HFFc6 (cell line): ENCODE measurements around the gene TRAF7. TPM values are rescaled to one million over a fixed set of nuclear protein-coding genes. Genes with fewer than 3 reads are reported as not detected.
"Not testable (repeated sequence)": the region's sequence is repeated elsewhere in the genome, so short reads cannot be mapped to it uniquely, and the experiment has no call there.

Experiments used
- DNase-seq: peaks from one replicate; pipeline ENCODE4 v3.0.0-alpha.2; 2018
- H3K27ac Mint-ChIP-seq: 2 replicates; pipeline ENCODE4 v1.8.0; 2020; ENCODE audit warnings: mild to moderate bottlenecking, mixed read lengths
- H3K27me3 Mint-ChIP-seq: 2 replicates; pipeline ENCODE4 v1.8.0; 2021; ENCODE audit warnings: mild to moderate bottlenecking, moderate library complexity, mixed read lengths; ENCODE audit not compliant: insufficient read depth
- H3K36me3 Mint-ChIP-seq: 2 replicates; pipeline ENCODE4 v1.8.0; 2021; ENCODE audit warnings: low read depth, mixed read lengths
- H3K4me1 Mint-ChIP-seq: 2 replicates; pipeline ENCODE4 v1.8.0; 2020; ENCODE audit warnings: low read depth, mixed read lengths
- H3K4me3 Mint-ChIP-seq: 2 replicates; pipeline ENCODE4 v1.8.0; 2020; ENCODE audit warnings: mild to moderate bottlenecking, moderate library complexity, mixed read lengths
- H3K9me3 Mint-ChIP-seq: 2 replicates; pipeline ENCODE4 v1.8.0; 2020; ENCODE audit warnings: mild to moderate bottlenecking, mixed read lengths
- CTCF ChIP-seq: fragments of 200-600 bp; sonication (generic); IDR thresholded peaks from 2 replicates; pipeline ENCODE4 v1.5.0; 2021; ENCODE audit warnings: antibody characterized with exemption, mild to moderate bottlenecking
- total RNA-seq, 6 experiments: library from RNA; stranded (reverse); fragmentation: NEBNext Ultra II Directional; extraction: Animal tissue kit (Norgen Biotek cat#: 25700); gene quantifications; 2 replicates in 1 of 6; 3 replicates in 5 of 6; pipeline ENCODE4 v1.2.3, GENCODE V29; 2021

TRAF7 gene
- total RNA-seq, 6 experiments from 2014 or later, result 81.4 to 88.3 (median 85.3) TPM

GRCh38 chr16:2114225-2114624 is 41.4 kb upstream of the TRAF7 start:
- not testable (repeated sequence) for DNase-seq, H3K9me3 Mint-ChIP-seq, H3K27me3 Mint-ChIP-seq, H3K4me3 Mint-ChIP-seq, H3K27ac Mint-ChIP-seq, H3K4me1 Mint-ChIP-seq, H3K36me3 Mint-ChIP-seq

GRCh38 chr16:2114885-2115590 is 40.5 kb upstream of the TRAF7 start:
- not testable (repeated sequence) for H3K27ac Mint-ChIP-seq, H3K9me3 Mint-ChIP-seq, H3K36me3 Mint-ChIP-seq, H3K4me1 Mint-ChIP-seq, H3K4me3 Mint-ChIP-seq, H3K27me3 Mint-ChIP-seq, DNase-seq

GRCh38 chr16:2115591-2115973 is 40.0 kb upstream of the TRAF7 start:
- Mint-ChIP-seq H3K4me1 (peaks cover 4% of the 10 kb centered on the region; the same call in 1 of the 2 replicates), H3K27me3 (no peaks in the 10 kb centered on the region), H3K36me3 (no peaks in the 10 kb centered on the region)

GRCh38 chr16:2116428-2116827 is 39.2 kb upstream of the TRAF7 start:
- H3K36me3 Mint-ChIP-seq, H3K27ac Mint-ChIP-seq, DNase-seq, H3K27me3 Mint-ChIP-seq, H3K4me3 Mint-ChIP-seq, H3K9me3 Mint-ChIP-seq: not testable (repeated sequence)
- H3K4me1 Mint-ChIP-seq, result peaks cover 13% of the 10 kb centered on the region

More at GRCh38 chr16:2115591-2115973, 40.0 kb upstream of the TRAF7 start:
- no peak for DNase-seq
- Mint-ChIP-seq H3K9me3 (no peaks in the 10 kb centered on the region), H3K27ac (no peak overlapping the region), H3K4me3 (no peak overlapping the region)
- no peak for TF ChIP-seq CTCF

- DNase-seq, H3K9me3 Mint-ChIP-seq, H3K27ac Mint-ChIP-seq, H3K27me3 Mint-ChIP-seq, H3K36me3 Mint-ChIP-seq, H3K4me3 Mint-ChIP-seq: not testable (repeated sequence)
- peaks cover 16% of the 10 kb centered on the region for H3K4me1 Mint-ChIP-seq
These were observed 38.2 kb upstream of the TRAF7 start for GRCh38 chr16:2117341-2117740.

GRCh38 chr16:2117960-2118722 is 37.4 kb upstream of the TRAF7 start:
- not testable (repeated sequence) for DNase-seq, H3K27me3 Mint-ChIP-seq, H3K36me3 Mint-ChIP-seq, H3K9me3 Mint-ChIP-seq, H3K4me3 Mint-ChIP-seq, H3K27ac Mint-ChIP-seq
- peaks cover 16% of the 10 kb centered on the region for H3K4me1 Mint-ChIP-seq

GRCh38 chr16:2121325-2121724 is 34.3 kb upstream of the TRAF7 start:
- H3K36me3 Mint-ChIP-seq, H3K9me3 Mint-ChIP-seq, H3K27me3 Mint-ChIP-seq: not testable (repeated sequence)
- TF ChIP-seq CTCF, result peak; percentile 76
- DNase-seq, result peak; percentile 85
- H3K4me1 Mint-ChIP-seq, result peaks cover 31% of the 10 kb centered on the region
- 0 out of 2 replicates have a peak overlapping the region, but pooled peaks have one; percentile 7 for H3K4me3 Mint-ChIP-seq
- H3K27ac Mint-ChIP-seq, result peak overlapping the region; percentile 67

- Mint-ChIP-seq H3K4me3 (peak overlapping the region; percentile 7; the same call in 1 of the 2 replicates), H3K27ac (peak overlapping the region; percentile 67), H3K27me3 (no peaks in the 10 kb centered on the region; the same call in 1 of the 2 replicates), H3K36me3 (no peaks in the 10 kb centered on the region), H3K4me1 (peaks cover 37% of the 10 kb centered on the region), H3K9me3 (no peaks in the 10 kb centered on the region)
- DNase-seq, result no peak
- no peak for TF ChIP-seq CTCF
These were observed 33.7 kb upstream of the TRAF7 start for GRCh38 chr16:2121853-2122252.
